HG02884 (cell line): Measurements from ENCODE around the gene ANKRD36.
"Not testable (repeated sequence)": the region's sequence is repeated elsewhere in the genome, so short reads cannot be mapped to it uniquely, and the experiment has no call there.

Experiments
- ATAC-seq: cut with Tn5 transposase; IDR thresholded peaks from one replicate; pipeline ENCODE4 v1.9.1; 2021; ENCODE audit warnings: mild to moderate bottlenecking, moderate library complexity; ENCODE audit not compliant: unreplicated experiment

ANKRD36 gene

GRCh38 chr2:97113050-97113881 is at the start of gene ANKRD36:
Gene ANKRD36, plus strand, starts transcription at chr2:97113153. Its CDS starts 587 bp downstream, at chr2:97113740.
- ATAC-seq, result peak; percentile 90

DNA sequence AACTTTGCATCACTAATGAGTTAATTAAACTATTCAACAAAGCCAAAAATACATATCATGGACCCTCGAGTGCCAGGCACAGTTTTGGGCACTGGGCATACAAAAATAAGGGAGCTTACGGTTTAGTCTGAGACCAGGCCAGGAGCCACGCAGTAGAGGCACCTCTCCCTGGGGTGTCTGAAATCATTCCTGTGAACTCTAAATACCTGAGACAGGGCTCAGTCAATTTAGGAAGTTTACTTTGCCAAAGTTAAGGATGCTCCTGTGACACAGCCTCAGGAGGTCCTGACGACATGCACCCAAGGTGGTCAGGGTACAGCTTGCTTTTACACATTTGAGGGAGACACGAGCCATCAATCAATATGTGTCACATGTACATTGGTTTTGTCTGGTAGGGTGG is 46.9 kb upstream of the ANKRD36 start:
- ATAC-seq, result not testable (repeated sequence)

DNA sequence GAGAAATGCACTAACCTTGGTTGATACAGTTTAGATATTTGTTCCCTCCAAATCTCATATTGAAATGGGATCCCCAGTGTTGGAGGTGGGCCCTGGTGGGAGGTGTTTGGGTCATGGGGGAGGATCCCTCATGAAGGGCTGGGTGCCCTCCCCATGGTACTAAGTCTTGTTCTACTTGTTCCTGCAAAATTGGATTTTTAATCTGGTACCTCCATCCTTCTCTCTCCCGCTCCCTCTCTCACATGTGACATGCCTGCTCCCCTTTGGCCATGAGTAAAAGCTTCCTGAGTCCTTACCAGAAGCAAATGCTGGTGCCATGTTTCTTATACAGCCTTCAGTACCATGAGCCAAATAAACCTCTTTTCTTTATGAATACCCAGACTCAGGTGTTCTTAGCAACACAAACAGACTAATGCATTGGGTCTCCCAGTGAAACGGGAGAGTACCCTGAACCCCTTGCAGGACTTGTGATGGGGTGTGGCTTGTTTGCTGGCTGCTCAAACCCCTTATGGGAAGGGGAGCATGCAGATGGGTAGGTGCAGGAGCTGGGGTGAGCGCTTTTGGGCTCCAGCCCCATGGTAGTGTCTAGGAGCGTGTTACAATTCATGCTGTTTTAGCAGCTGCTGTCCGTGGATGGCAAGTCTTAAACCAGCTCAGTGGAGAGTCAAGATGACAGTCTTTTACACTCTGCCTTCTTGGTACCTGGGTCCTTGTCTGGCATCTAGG is 45.5 kb upstream of the ANKRD36 start:
- ATAC-seq, result no peak

DNA sequence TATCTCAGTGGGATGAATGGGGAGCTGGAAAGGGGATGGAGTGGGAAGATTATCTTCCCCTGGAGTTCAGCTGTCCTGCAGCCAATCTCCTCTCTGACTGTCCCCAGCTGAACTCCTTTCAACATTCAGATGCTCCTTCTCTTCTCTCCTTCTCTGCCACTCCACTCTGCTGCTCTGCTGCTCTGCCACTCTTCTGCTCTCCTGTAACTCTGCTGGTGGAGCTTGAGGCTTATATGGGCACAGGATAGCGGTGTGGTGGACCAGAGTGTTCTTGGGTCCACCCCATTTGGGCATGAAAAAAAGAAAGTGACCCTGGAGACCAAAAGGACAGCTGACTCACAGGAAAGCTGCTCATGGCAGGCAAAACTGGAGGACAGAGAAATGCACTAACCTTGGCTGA is 44.9 kb upstream of the ANKRD36 start:
- ATAC-seq, result no peak

DNA sequence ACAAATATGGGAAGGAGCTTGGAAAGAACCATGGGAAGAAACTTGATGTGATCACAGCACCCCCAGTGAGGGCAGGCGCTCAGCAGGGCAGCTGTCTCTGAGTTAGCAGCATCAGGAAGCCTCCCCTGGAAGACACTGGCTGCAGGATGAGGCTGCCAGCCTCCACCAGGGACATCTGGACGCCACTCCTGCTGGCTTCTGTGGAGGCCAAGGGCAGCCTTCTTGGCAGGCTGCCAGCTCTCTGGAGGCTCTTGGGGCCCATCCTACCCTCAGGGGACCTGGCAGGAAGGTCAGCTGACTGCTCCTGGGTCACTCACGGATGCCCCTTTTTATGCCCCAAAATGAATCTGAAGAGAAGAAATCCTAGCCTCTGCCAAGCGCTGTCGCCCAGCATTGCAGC is 44.2 kb upstream of the ANKRD36 start:
- not testable (repeated sequence) for ATAC-seq

DNA sequence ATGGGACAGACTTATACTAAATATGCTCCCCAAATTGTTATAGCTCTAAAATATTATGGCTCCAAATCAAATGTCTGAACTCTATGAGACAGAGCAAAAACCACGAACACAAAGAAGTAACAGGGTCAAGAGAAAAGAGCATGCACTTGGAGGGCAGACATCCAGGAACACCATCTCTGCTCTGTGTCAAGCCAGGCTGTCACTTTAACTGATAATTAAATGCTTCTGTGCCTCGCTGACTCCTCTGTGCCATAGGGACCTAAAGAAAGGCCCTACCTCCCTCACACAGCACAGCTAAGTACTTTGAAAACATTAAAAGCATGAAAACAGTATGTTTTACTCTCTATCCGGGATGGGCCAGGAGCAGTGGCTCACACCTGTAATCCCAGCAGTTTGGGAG is 42.0 kb upstream of the ANKRD36 start:
- ATAC-seq, result not testable (repeated sequence)

- ATAC-seq, result not testable (repeated sequence)
Measured at GRCh38 chr2:97077213-97077612, 35.7 kb upstream of the ANKRD36 start.

DNA sequence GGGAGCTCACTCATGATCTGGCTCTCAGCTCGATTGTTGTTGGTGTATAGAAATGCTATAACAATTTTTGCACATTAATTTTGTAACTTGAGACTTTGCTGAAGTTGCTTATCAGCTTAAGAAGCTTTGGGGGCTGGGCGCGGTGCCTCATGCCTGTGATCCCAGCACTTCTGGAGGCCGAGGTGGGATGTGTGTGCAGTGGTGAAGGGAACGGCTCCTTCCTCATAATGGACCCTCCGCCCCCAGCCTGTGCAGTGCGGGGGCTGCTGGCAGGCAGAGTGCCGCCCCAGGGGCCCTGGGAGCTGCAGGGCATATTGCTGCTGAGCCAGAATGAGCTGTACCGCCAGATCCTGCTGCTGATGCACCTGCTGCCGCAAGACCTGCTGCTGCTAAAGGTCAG is 32.1 kb upstream of the ANKRD36 start:
- ATAC-seq, result not testable (repeated sequence)

DNA sequence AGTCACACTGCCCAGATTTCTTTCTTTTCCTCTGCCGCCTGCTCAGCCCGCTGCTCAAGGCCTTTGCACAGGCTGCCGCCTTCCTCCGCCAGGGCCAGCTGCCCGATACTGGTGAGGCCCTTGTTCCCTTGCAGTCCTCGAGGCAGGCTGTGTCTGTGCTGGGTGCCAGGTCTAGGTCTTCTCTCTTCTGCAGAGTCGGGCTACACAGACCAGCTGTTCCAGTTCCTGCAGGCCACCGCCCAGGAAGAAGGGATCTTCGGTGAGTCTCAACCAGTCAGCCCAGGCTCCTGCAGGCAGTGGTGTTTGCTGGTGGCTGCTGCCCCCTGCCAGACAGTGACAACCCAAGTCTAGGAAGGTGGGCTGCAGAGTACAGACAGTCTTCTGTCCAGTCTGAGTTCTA is 30.7 kb upstream of the ANKRD36 start:
- not testable (repeated sequence) for ATAC-seq

DNA sequence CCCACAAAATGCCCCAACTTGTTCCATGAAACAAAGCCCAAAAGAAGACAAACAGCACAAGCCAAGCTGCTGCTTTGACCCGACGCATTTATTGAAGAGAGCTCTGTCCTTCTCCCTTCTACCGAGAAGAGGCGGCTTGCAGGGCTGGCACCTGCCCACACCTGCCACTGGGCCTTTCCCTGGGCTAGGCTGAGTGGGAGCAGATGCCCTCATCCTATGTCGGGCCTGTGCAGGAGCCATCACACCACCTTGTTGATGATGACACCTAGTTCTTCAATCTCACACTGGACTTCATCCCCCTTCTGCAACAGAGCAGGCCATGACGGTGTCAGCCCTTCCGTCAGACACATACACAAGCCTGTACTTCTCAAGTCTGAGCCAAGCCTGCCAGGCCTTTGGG is 29.4 kb upstream of the ANKRD36 start:
- not testable (repeated sequence) for ATAC-seq

DNA sequence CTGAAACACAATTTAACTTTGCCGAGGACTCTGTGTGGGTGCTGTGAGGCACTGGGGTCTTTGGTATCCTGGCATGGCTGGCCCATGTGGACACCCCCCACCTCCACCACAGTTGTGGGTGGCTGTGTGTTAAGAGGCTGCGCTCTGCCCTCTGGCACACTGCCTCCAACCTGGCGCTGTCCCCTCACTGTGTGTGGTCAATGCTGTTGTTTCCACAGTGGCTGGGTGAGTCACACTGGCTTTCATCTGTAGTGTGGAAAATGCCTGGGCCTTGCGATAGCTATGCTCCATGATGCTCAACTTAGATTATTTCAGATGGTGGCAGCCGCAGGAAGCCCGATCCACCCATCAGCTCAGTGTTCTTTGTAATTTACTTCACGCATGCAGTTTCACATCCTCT is 27.9 kb upstream of the ANKRD36 start:
- ATAC-seq, result not testable (repeated sequence)

GRCh38 chr2:97088706-97089105 is 24.2 kb upstream of the ANKRD36 start:
- not testable (repeated sequence) for ATAC-seq

GRCh38 chr2:97092946-97093345 is 20.0 kb upstream of the ANKRD36 start:
- not testable (repeated sequence) for ATAC-seq

GRCh38 chr2:97093983-97094771 is 18.8 kb upstream of the ANKRD36 start:
- peak; percentile 15 for ATAC-seq

DNA sequence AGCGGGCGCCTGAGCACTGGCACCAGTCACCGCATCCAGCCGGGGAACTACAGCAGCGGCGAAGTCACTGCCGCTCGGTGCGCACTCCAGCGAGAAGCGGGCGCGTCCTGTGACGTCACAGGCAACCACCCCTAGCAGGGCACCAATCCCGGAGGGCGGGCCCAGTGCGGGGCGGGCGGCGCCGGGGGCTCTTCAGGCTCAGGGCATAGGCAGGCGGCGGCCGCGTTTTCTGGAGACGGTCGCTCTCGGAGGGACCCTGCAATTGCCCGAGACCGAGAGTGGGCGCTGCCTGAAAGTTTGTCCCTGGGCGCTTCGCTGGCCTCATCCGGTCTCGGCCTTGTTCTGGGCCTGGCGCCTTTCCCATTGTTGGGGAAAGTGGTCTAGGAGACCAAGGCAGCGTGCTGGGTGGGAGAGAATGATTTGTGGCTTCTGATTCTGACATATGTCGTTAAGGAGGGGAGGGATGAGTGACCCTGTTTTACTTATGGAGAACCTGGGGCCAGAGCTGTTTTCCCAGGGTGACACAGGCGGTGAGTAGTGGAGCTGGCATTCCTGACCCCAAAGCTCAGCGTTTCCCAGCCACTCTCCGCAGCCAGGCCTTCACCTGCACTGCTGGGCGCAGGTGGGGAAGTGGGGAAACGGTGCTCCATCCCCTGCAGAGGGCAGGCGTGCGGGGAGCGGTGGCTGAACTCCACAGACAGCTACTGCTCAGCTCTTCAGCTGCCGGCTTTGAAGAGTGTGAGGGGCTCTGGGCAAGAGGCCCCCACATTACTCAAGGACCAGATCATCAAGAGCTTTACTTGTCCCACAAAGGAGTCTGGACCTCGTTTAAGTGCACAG is 18.0 kb upstream of the ANKRD36 start, which contains the start of gene FAHD2B:
TSS of gene FAHD2B (minus strand) at position 111 of the 840 bp plus-strand sequence. CDS start 3,176 bp downstream, outside the sequence.
- ATAC-seq, result peak; percentile 79

DNA sequence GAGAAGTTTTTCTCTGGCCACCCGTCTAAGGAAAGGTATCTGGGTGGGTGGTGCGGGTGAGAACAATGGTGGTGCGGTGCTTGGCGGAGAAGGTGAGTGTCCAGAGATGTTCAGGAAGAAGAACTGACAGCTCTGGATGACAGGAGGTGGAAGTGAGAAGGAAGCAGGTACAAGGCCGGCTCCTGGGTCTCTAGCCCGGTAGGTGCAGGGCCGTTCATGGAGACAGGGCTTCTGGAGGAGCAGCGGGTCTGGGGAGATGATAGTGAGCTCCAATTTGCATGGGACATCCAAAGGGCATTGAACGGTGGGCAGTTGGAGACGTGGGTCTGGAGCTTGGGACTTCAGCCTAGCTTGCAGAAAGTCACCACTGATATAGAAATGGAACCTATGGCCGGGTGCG is 17.3 kb upstream of the ANKRD36 start:
- ATAC-seq, result no peak

DNA sequence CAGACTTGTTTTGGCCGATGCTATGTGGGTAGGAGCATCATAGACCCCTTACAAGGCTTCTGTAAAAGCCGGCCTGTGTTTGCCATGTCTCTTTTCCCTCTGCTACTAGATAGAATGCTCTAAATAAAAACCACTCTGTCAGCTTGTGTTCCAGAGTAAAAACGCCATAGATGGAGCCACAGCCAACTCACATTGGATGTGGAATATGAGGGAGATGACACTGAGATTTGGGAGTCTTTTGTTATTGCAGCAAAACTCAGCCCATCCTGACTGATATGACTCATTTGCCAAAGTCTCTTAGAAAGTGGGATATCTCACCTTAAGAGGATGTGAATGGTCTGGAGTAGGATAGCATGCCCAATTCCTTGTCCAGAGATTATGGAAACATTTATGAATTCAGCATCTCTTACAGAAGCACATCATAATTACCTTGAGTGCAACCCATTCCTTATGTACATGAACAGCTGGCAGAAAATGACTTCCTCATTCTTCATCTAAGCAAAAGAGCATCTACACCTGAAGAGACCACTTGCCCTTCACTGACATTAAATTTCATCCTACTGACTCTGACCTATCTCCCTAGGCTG is 14.1 kb upstream of the ANKRD36 start:
- ATAC-seq, result not testable (repeated sequence)

DNA sequence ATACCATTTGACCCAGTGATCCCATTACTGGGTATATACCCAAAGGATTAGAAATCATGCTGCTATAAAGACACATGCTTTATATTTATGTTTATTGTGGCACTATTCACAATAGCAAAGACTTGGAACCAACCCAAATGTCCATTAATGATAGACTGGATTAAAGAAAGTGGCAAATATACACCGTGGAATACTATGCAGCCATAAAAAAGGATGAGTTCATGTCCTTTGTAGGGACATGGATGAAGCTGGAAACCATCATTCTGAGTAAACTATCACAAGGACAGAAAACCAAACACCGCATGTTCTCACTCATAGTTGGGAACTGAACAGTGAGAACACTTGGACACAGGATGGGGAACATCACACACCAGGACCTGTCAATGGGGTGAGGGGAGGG is 6.1 kb upstream of the ANKRD36 start:
- not testable (repeated sequence) for ATAC-seq

DNA sequence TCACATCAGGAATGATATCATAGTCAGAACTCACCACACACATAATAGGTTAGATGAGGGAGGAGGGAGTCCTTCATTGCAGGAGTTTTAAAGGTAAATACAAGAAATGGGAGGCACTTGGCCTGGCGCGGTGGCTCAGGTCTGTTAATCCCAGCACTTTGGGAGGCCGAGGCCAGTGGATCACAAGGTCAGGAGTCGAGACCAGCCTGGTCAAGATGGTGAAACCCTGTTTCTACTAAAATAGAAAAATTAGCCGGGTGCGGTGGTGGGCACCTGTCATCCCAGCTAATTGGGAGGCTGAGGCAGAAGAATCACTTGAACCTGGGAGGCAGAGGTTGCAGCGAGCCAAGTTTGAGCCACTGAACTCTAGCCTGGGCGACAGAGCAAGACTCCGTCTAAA is 1.7 kb upstream of the ANKRD36 start:
- ATAC-seq, result not testable (repeated sequence)
